Hematopoietic multipotent progenitor cell treated with erythropoietin and hydrocortisone succinate and interleukin-3 and kit ligand, for 8 days (in vitro differentiated cells): ENCODE data around the gene CUX1.
A peak's percentile ranks its signal among the peaks of the same experiment; 100 is the strongest.
"Not testable (repeated sequence)": the region's sequence is repeated elsewhere in the genome, so short reads cannot be mapped to it uniquely, and the experiment has no call there.

ENCODE experiments used
- DNase-seq: peaks from one replicate; pipeline ENCODE4 v3.0.0-alpha.2; 2015

The CUX1 gene

DNA sequence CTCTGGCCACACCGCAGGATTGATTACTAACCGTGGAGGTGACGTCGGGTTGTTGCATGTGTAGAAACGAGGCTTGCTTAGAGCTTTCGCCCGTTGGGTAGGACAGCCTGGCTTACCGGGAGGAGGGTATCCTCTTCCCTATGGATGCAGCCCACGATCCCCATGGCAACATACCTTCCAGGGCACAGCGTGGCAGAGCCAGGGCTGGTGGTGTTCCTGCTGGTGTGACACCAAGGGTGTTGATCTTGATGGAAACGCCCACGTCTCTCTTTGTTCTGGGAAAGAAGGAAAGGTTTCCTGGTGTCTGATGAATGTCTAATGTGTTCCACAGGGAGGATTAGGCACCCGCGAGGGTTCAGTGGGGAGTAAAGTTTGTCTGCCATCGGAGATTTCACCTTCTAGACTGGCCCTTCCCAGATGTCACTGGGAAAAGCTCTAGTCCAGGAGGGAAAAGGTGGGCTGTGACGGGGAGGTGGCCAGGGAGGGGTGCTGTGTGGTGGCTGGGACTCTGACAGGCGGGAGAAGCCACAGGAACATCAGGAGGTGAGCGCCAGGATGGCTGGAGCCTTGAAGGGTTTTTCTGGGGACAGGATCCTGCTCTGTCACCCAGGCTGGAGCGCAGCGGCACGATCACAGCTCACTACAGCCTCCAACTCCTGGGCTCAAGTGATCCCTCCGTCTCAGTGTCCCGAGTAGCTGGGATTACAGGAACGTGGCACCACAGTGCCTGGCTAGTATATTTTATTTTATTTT is 102.1 kb downstream of the CUX1 start:
- no peak for DNase-seq

DNA sequence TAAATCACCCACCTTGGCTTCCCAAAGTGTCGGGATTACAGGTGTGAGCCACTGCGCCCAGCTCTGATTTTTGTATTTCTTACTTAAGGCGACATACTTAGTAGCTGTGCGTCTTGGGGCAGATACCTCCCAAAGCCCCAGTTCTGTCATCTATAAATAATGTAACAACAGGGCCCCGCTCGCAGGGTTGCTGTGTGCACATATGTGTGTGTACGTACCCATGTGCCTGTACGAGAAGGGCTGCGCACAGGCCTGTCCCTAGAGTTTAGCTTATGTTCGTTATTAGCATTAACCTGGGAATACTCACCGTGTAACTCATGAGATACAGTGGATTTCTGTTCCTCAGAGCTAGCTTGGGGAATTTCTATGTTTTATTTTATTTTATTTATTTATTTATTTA is 103.6 kb downstream of the CUX1 start:
- DNase-seq = no peak

DNA sequence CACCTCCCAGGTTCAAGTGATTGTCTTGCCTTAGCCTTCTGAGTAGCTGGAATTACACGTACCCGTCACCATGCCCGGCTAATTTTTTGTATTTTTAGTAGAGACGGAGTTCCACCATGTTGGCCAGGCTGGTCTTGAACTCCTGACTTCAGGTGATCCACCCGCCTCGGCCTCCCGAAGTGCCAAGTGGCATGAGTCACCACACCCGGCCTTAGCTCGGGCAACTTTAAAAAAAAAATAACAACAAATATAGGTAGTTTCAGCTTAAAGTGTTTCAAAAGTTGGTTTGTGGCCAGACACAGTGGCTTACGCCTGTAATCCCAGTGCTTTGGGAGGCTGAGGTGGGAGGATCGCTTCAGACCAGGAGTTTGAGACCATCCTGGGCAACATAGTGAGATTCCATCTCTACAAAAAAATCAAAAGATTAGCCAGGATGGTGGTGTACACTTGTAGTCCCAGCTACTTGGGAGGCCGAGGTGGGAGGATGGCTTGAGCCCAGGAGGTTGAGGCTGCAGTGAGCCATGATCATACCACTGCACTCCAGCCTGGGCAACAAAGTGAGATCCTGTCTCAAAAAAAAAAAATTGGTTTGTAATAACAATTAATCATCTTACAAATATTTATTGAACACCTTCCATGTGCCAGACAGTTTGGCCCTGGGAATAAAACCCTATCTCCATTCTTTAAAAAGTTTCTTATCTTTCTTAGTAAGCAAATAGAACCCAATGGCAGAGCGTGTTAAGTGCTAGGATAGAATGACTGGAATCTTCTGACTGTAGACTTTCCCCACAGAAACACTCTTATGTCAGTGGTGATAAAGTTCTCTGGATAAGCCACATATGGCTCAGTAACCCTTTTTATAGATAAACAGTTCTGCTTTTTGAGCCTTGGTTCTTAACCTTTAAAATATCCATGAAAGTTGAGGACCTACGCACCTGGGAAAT is 104.4 kb downstream of the CUX1 start:
- DNase-seq = peak; percentile 24

DNA sequence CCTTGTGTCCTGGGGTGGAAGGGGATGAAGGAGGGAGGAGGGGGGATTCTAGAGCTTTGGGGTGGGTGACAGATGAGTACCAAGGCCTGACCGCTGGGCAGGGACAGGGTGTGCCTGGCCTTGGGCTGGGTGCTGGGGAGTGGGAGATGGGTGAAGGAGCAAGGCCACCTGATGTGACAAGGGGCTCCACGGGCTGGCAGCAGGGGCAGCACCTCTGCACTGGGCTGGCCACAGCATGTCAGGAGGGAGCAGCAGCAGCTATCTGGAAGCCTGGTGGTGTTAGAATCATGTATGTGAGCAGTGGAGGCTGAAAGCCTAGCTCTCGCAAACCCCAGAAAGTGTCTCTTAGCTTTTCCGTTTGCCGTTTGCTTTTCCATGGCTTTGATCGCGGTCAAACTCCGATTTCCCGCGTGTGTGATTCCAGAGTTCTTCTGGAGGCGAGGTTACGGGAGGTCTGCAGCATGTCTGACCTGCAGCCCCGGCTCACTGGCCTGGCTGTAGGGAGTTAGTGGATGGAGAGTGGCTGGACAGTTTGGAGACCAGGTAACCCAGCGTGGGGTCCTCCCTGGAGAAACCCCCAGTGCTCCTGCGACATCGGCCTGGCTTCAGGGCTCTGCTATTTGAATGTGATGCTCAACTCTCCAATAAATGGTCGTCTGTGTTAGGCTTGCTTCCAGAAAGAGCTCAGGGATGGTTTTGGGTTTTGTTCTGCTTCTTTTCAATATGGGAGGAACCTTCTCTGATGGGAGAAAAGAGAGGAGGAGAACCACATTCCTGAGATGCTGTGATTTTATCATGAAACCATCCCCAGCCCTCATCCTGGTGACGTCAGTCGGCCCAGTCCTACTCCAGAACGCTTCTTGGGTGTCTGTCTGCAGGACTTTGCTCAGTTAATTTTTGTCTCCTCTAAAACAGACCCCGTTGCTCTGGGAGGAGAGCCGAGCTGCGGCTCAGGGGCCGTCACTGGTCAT is 105.5 kb downstream of the CUX1 start:
- DNase-seq = no peak

DNA sequence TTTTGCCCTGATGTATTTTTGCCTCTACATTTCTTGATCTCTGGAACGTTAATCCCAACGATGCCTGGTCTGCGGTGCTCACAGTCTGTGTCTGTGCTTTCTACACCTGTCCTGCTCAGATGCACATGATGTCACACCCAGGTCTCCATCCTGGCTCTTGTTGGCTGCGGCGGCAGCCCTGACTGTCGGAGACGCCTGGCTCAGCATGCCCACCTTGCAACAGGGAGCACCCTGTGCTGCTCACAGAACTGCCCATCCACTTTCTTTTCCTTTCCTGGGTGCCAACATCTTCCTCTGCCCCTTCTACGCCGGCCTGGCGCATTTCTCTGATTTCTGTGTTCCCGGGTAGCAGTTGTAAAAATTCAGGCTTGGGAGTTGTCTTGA is 106.2 kb downstream of the CUX1 start:
- DNase-seq = no peak

DNA sequence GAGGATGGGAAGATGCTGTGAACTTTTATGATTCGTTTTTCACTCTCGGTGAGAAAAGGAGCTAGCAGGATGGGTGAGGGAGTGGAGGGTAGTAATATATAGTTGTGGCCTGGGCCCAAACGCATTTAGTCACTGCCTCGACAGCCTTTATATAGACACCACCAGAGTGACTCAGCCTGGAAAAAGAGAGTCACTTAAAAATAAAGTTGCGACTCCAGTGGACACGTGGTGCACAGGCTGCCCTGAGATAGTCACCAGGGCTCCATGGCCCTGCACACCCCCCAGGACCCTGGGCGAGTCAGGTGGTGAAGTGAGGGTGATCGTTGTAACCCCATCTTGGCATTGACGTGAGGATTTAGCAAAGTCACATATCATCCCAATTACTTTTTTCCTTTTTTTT is 106.7 kb downstream of the CUX1 start:
- peak; percentile 21 for DNase-seq

DNA sequence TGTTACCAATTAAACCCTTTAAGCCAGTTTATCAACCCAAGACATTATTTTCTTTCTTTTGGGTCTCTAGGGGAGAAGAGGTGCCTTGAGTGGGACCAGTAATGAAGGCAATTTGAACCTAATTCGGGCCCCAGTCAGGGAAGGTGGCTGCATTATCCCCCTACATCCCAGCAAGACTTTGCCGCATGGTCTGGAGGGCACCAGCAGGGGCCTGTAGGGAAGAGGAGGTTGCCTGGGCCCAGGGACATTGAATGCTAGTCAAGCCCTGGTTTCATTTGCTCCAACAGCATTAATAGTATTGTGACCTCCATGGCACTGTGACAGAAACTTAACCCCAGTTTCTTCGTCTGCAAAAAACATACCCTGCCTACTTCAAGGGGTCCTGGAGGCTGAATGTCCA is 108.8 kb downstream of the CUX1 start:
- DNase-seq = no peak

DNA sequence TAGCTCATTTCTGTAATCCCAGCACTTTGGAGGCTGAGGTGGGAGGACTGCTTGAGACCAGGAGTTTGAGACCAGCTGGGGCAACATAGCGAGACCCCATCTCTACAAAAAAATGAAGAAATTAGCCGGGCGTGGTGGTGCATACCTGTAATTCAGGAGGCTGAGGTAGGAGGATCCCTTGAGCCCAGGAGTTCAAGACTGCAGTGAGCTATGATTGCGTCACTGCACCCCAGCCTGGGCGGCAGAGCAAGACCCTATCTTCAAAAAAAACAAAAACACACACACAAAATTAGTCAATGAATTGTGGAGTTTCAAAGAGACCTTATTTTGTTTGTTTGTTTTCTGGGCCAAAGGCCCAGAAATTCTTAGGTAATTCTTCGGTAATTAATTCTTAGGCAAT is 110.0 kb downstream of the CUX1 start:
- DNase-seq = no peak

DNA sequence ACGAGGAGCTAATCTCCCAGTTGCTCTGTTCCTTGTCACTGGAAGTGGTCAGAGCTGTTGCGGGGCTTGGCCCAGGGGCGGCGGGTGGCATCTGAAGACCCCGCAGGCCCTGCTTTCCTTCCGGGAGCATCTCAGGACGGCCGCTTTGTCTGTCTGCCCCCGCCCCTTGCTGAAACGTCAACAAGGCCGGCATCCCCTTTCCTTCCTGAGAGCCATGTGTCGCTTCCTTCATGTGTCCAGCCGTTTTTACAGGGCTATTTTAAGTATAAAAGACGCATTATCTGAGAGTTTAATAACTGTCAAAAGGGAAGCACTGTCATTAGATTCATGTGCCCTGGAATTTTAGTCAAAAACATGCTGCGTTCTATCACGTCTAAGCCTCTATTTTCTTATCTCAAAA is 110.4 kb downstream of the CUX1 start:
- DNase-seq = no peak

DNA sequence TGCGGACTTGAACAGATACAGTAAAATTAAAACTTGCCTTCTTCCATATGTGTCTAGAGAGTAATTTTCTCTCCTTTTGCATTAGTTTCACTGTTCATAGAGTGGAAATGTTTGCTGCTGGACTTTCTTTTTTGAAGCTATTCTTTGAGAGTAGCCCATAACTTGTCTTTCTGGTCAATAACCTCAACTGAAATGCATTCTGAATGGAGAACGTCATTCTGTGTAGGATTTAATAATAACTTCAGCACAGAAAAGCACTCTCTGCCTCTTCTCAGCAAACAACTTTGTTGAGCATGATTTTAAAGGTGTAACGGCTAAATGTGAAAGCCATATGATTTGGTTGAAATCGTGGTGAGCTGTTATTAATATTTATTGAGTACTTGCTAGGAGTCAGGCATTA is 111.8 kb downstream of the CUX1 start:
- no peak for DNase-seq

DNA sequence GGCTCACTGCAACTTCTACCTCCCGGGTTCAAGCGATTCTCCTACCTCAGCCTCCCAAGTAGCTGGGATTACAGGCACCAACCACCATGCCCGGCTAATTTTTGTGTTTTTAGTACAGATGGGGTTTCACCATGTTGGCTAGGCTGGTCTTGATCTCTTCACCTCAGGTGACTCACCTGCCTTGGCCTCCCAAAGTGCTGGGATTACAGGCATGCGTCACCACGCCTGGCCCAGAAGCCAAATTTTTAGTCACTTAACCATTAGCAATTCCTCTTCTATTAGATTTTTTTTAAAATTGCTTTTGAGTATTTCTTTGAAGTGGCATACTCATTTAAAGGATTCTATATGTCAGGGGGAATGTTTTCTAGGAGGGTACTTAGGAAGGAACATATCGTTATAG is 112.5 kb downstream of the CUX1 start:
- DNase-seq = not testable (repeated sequence)

DNA sequence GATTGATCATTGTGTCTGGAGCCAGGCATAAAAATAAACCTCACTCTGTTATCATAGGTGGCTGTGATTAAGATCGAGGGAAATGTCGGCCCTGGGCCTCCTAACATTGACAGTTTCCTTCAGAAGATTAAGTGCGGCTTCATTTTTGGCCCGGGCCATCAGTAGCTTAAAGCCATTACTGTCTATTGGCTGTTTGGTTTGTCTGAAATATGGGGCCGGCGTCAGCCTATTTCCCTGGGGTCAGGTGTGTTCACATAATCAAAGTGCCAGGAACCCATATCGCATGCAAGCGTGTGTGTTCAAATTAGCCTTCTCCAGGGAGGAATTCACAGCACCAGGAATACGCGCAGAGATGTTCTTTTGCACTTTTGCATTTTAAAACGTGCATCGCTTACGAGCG is 114.7 kb downstream of the CUX1 start:
- no peak for DNase-seq

DNA sequence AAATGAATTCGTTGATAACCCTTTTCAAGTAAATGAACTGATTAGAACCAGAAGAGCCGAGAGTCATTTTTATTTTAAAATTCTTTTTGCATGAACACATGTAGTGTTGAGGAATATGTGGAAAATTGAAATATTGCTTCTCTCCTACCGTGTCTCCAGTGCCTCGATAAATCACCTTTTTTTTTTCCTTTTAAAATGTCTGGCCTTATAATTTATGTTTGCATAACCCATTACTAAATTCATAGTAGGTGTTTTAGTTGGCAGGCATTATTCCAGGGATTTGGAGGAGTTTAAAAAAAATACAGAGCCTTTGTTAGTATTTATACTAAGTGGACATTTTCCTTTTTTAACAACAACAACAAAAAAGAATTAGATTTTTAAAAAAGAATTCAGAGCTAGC is 115.6 kb downstream of the CUX1 start:
- DNase-seq = no peak

DNA sequence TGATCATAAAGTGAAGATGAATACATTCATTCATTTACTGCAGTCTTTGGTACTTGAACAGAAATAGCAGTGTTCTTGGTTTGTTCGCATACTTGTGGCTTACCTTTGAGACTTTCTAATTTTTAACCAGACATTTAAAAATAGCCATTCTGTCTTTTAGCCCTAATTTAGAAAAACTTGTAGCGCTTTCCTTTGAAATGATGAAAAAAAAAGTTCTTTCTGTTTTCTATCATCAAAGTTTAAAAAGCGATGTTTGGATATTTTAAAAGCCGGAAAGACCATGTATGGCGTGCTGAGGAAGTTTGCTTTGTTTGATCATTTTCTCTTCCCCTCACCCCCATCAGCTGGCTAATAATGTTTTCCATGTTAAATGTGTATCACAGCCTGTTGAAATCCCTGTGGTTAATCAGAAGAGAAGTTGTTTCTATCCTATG is 116.3 kb downstream of the CUX1 start:
- DNase-seq = no peak

DNA sequence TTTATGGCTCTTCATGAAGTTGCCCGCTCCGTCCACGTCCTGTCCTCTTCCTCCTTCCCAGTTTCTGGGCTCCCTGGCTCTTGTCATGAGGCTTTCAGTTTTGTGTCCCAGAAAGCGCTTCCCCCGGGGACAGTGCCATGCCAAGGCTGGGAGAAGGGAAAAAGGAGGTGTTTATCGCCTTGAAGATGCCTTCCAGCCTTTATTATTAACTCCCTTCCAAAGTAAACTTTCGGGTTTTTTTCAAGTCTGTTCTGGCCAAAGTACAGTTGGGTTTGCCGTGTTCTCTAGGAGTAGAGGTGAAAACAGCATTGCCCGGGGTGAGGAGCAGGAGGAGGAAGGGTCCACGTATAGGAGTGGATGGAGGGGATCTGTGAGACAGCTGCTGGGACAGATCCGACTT is 117.2 kb downstream of the CUX1 start:
- DNase-seq = no peak

DNA sequence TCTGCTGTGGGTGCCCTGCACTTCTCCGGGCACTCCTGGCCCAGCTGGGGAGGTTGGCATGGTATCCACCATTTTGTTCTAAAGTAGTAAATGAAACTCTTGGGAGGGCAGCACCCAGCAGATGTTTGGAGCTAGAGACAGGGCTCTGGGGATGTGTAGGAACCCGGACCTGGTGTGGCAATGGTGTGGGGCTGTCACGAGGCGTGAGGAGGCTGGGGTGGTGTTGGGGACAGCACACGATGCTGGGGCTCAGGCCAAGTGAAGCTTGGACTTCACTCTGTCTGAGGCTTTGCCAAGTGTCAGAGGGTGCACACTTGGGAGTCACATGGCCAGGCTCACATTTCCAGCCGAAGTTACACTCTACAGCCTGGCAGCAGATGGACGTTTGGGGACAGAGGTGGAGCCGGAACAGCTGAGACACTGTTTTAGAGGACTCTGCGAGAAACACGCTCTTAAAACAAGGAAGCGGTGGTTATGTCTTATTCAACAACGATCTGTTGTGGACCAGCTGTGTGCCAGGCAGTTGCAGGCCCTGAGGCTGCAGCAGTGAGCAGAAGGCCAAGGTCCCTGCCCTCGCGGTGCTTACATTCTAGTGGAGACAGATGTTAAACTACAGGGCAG is 118.2 kb downstream of the CUX1 start:
- no peak for DNase-seq

DNA sequence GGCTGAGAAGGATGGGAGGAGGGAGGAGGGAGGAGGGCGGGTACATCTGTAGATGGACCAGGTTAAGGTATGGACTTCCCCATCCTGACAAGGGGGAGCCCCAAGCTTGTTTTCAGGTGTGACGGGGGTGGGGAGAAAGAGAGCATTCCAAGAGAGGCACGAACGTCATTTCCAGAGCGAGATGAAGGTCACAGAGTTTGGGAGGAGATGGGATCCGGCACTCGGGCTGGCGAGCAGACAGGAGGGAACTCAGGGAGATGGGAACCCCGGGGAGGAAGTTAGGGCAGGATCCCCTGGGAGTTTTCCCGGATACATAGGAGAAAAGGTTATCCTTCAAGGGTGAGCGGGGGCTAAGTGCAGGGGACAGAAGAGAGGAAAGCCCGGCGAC is 118.8 kb downstream of the CUX1 start:
- DNase-seq = no peak

DNA sequence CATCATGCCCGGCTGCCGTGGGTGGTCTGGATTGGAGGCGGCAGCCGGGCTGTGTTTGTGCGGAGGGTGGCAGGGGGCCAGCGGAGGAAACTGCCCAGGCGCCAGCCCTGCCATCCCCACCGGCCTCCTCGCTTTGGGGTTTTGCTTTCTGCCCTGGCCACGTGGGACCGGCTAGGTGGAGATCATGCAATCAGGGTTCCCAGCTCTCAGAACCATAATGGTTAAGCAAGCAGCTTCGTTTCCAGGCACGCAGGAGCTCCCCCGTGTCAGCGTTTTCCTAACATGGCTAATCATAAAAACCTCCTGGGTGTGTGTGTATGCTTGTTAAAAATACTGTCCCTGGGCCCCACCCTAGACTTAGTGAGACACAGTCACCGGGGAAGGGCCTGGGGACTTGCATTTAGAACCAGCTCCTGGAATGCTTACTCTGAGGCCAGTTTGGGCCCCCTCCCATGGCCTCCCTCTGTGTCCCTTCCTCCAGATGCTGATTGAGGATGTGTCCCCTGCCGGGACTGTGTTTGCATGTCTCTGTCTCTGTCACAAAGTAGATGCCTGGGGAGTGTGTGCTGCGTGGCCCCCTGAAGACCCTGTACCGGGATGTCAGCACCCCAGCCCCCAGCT is 119.3 kb downstream of the CUX1 start:
- no peak for DNase-seq

DNA sequence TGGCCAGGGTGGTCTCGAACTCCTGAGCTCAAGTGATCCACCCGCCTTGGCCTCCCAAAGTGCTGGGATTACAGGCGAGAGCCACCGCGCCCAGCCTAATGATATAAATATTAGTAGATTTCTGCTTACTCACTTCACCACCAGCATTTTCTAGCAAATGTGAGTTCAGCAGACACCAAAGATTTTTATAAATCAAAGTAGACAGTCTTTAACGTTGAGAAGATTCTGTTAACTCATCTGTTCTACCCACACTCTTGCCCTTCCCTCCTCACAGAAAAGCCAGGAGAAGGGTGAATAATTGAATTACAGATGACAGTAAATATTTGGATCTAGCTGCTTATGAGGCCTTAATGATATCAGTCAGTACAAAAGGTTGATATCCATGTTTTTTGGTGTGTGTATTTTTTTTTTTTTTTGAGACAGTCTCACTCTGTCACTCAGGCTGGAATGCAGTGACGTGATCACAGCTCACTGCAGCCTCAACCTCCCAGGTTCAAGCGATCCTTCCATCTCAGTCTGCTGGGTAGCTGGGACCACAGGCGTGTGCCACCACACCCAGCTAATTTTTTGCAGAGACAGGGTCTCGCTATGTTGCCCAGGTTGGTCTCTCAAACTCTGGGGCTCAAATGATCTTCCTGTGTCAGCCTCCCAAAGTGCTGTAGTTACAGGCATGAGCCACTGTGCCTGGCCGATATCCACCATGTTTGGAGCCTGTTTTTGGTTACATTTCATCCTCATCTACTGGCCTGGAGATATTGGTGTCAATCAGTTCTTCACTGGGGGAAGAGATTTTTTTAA is 120.5 kb downstream of the CUX1 start:
- DNase-seq = no peak

DNA sequence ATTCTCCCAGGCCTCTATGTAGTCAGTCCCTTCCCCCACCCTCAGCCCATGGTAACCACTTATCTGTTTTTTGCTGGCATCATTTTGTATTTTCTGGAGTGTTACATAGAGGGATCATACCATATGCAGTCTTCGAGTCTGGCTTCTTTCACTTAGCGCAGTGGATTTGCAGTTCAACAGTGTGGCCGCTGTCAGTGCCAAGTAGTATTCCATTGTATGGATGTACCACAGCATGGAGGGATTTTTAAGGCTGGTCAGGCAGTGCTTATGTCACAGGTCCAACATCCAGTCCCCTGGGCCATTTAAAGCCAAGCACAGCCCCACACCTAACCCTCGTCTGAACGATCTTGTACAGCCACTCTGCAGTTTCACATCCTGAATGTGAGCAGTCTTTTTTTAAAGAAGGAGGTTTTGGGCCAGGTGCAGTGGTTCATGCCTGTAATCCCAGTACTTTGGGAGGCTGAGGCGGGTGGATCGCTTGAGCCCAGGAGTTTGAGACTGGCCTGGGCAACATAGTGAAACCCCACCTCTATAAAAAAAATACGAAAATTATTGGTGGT is 121.8 kb downstream of the CUX1 start:
- DNase-seq = no peak

DNA sequence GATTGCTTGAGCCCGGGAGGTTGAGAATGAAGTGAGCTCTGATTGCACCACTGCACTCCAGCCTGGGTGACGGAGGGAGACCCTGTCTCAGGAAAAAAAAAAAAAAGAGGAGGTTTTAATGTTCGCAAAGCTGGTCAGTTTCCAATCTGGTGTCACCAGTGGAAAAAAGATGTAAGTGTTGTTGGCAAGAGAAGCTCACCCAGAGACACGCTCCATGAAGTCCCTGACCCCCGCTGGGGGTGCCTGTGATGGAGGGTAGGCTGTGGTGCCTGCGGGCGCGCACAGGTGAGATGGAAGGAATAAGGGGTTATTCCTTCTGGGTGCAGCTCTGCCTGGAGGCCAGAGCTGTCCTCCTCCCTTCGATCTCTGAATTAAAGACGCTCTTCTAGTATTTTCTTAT is 122.7 kb downstream of the CUX1 start:
- DNase-seq = no peak
